Dendritic cell treated with granulocyte-macrophage colony-stimulating factor and Interleukin-4, amounts not matched to agents 40 ng/mL and 50 ng/mL, for 4 days (primary cell): ENCODE measurements around the gene UGGT2.
A peak's percentile ranks its signal among the peaks of the same experiment; 100 is the strongest.
"Not testable (repeated sequence)": the region's sequence is repeated elsewhere in the genome, so short reads cannot be mapped to it uniquely, and the experiment has no call there.

Experiments used
- H3K27ac Mint-ChIP-seq: one replicate; pipeline ENCODE4 v1.8.0; 2022; ENCODE audit warnings: mild to moderate bottlenecking, mixed read lengths
- H3K27me3 Mint-ChIP-seq: one replicate; pipeline ENCODE4 v1.8.0; 2022; ENCODE audit warnings: mild to moderate bottlenecking, mixed read lengths
- H3K36me3 Mint-ChIP-seq: one replicate; pipeline ENCODE4 v1.8.0; 2022; ENCODE audit warnings: low read depth, mixed read lengths
- H3K4me1 Mint-ChIP-seq: one replicate; pipeline ENCODE4 v1.8.0; 2022; ENCODE audit warnings: low read depth, mixed read lengths
- H3K4me3 Mint-ChIP-seq: one replicate; pipeline ENCODE4 v1.8.0; 2022; ENCODE audit warnings: mild to moderate bottlenecking, moderate library complexity, mixed read lengths
- H3K9me3 Mint-ChIP-seq: one replicate; pipeline ENCODE4 v1.8.0; 2022; ENCODE audit warnings: mixed read lengths
- intact Hi-C: fragments of 100-400 bp; cut with micrococcal nuclease; formaldehyde crosslinking; loops from one replicate; pipeline ENCODE4 v1.15.0; 2022

Gene UGGT2

DNA sequence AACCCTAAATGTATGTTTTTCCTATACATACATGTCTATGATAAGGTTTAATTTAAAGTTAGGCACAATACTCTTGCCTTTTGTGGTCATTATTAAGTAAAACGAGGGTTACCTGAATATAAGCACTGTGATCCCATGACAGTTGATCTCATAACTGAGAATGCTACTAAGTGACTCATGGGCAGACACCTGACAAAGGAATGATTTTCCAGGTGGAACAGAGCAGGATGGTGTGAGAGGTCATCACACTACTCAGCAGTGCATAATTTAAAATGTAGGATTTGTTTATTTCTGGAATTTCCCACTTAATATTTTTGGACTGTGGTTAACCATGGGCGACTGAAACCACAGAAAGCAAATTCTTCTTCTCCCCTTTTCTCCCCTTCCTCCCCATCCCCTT, 178.9 kb downstream of the UGGT2 start:
- Mint-ChIP-seq H3K27me3 (no peaks in the 10 kb centered on the region), H3K9me3 (no peaks in the 10 kb centered on the region), H3K4me3 (no peak overlapping the region), H3K27ac (no peak overlapping the region), H3K36me3 (peaks cover 29% of the 10 kb centered on the region), H3K4me1 (no peaks in the 10 kb centered on the region)
- intact Hi-C loops, result no loop called here

DNA sequence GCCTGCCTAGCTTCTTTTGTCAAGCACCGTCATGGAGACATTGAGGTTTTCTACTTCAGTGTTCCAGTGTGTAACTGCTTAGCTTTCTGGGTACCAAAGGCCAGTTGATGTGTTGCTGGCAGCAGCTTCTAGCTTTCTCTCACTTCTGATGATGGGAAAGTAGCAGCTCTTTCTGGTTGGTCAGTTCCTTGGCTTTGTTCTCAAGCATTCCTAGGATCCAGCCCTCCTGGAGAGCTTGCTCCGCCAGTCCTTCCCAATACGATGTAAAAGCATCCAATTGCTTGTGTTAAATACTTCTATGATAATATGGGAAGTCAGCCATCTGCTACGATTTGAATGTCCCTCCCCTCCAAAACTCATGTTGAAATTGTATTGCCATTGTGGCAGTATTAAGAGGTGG, 182.8 kb downstream of the UGGT2 start:
- Mint-ChIP-seq H3K9me3 (no peaks in the 10 kb centered on the region), H3K4me1 (no peaks in the 10 kb centered on the region), H3K27me3 (no peaks in the 10 kb centered on the region), H3K4me3 (no peak overlapping the region), H3K36me3 (peaks cover 21% of the 10 kb centered on the region), H3K27ac (no peak overlapping the region)
- intact Hi-C loops, result no loop called here

DNA sequence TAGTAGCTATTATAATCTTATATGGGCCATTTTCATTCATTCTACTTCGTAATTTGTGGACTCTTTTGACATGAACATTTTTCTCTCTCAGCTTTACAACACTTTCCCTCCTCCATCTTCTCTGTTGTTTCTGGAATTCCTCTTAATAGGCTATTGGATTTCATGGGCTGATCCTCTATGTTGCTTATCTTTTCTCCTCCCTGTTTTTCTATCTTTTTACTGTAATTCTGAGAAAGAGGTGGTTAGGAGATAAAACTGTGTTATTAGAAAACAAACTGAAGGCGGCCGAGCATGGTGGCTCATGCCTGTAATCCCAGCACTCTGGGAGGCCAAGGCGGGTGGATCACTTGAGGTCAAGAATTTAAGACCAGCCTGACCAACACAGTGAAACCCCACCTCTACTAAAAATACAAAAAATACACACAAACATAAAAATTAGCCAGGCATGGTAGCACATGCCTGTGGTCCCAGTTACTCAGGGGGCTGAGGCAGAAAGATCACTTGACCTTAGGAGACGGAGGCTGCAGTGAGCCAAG, 188.1 kb downstream of the UGGT2 start:
- no peak overlapping the region for H3K4me3 Mint-ChIP-seq
- no peaks in the 10 kb centered on the region for H3K4me1 Mint-ChIP-seq
- no peak overlapping the region for H3K27ac Mint-ChIP-seq
- H3K9me3 Mint-ChIP-seq, result no peaks in the 10 kb centered on the region
- intact Hi-C loops, result no loop called here
- peaks cover 34% of the 10 kb centered on the region for H3K36me3 Mint-ChIP-seq
- no peaks in the 10 kb centered on the region for H3K27me3 Mint-ChIP-seq

DNA sequence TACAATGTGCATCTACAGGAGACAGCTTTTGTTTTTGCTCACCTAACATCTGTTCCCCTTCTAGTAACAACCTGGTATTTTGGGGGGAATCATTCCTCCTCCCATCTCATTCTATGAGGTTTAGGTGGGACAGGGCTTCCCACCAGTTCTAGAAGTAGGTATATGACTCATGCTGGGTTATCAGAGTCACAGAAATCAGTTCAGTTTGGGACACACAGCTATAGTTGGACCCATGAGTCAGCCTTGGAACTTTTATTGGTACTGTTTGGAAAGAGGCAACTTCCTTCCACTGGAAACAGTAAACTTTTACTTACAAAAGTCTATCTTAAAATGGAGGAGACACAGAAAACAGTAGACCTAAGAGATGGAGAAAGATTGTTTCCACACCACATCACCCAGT, 190.8 kb downstream of the UGGT2 start:
- Mint-ChIP-seq H3K9me3 (no peaks in the 10 kb centered on the region), H3K4me3 (no peak overlapping the region), H3K27ac (no peak overlapping the region), H3K27me3 (no peaks in the 10 kb centered on the region), H3K36me3 (peaks cover 27% of the 10 kb centered on the region), H3K4me1 (peaks cover 11% of the 10 kb centered on the region)
- intact Hi-C loops, result no loop called here

DNA sequence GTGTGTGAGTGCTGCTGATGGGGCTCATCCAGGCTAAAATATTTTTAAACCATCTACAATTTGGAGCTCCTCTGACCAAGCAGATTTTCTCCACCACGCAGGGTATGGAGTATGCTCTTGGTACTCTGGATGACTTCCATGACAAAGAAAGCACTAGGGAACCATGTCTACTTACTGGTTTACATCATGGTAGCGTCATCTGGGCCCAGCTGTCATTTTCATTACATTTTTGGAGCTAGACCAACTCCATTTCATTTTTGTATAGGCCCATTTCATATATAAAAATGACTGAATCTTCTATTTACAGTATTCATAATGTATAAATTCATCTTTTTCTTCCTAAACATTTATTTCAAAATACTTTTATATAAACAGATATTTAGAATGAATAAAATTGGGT, 191.9 kb downstream of the UGGT2 start:
- peaks cover 27% of the 10 kb centered on the region for H3K36me3 Mint-ChIP-seq
- H3K4me1 Mint-ChIP-seq, result peaks cover 11% of the 10 kb centered on the region
- no peaks in the 10 kb centered on the region for H3K27me3 Mint-ChIP-seq
- H3K27ac Mint-ChIP-seq, result no peak overlapping the region
- no peak overlapping the region for H3K4me3 Mint-ChIP-seq
- no peaks in the 10 kb centered on the region for H3K9me3 Mint-ChIP-seq
- intact Hi-C loops, result no loop called here

DNA sequence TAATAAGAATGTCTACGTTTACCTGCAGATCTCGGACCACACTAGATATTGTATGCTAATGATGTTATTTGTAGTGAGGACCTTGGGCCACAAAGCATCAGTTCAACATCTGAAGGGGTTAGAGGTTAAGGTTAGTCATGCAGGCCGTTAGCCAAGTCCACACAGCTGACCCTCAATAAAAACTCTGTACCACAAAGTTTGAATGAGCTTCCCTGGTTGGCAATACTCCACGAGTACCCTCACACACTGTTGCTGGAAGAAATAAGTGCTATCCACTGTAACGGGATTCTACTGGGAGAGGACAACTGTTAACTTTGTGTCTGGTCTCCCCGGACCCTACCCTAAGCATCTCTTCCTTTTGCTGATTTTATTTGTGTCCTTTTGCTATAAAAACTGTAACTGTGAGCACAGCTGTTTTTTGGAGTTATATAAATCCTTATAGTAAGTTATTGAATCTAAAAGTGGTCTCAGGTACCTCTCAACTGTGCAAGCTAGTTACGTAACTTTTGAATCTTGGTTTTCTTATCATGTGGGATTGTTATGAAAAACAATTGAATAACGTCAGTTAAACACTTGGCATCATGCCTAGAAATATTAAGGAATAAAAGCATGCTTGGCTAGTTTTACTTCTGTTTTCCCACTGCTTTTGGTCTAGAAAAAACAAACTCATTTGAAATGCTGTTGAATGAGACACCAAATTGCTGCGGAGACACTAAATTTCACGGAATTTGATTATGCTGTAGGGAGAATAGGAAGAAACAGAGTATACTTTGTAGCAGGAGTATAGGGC, 194.7 kb downstream of the UGGT2 start:
- peak overlapping the region; percentile 55 for H3K27ac Mint-ChIP-seq
- H3K4me1 Mint-ChIP-seq, result peaks cover 11% of the 10 kb centered on the region
- intact Hi-C loops, result no loop called here
- peaks cover 16% of the 10 kb centered on the region for H3K36me3 Mint-ChIP-seq
- H3K27me3 Mint-ChIP-seq, result no peaks in the 10 kb centered on the region
- peak overlapping the region; percentile 46 for H3K4me3 Mint-ChIP-seq
- no peaks in the 10 kb centered on the region for H3K9me3 Mint-ChIP-seq

DNA sequence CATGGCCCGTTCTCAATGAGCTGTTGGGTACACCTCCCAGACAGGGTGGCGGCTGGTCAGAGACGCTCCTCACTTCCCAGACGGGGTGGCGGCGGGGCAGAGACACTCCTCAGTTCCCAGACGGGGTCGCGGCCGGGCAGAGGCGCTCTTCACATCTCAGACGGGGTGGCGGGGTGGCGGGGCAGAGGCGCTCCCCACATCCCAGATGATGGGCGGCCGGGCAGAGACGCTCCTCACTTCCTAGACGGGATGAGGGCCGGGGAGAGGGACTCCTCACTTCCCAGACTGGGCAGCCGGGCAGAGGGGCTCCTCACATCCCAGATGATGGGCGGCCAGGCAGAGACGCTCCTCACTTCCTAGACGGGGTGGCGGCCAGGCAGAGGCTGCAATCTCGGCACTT, 207.5 kb downstream of the UGGT2 start:
- H3K4me3 Mint-ChIP-seq, H3K27me3 Mint-ChIP-seq, intact Hi-C loops, H3K27ac Mint-ChIP-seq, H3K4me1 Mint-ChIP-seq: not testable (repeated sequence)
- Mint-ChIP-seq H3K36me3 (peaks cover 41% of the 10 kb centered on the region), H3K9me3 (peaks cover 47% of the 10 kb centered on the region)

DNA sequence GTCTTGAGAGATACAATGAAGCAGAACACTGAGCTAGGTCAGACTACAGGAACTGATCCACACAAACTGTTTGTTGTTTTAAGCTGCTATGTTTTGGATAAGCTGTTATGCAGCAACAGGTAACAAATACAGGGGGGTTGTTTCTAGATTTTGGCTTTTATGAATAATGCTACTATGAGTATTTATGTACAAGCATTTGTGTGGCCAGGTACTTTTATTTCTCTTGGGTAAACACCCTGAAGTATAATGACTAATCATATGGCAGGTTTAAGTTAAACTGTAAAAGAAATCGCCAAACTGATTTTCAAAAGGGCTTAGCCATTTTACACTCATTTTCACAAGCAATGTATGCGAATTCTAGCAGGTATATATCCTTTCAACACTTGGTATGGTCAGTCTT, 210.3 kb downstream of the UGGT2 start:
- Mint-ChIP-seq H3K27me3 (no peaks in the 10 kb centered on the region), H3K27ac (no peak overlapping the region), H3K4me1 (no peaks in the 10 kb centered on the region), H3K36me3 (peaks cover 19% of the 10 kb centered on the region), H3K4me3 (no peak overlapping the region), H3K9me3 (peaks cover 51% of the 10 kb centered on the region)
- intact Hi-C loops, result no loop called here

DNA sequence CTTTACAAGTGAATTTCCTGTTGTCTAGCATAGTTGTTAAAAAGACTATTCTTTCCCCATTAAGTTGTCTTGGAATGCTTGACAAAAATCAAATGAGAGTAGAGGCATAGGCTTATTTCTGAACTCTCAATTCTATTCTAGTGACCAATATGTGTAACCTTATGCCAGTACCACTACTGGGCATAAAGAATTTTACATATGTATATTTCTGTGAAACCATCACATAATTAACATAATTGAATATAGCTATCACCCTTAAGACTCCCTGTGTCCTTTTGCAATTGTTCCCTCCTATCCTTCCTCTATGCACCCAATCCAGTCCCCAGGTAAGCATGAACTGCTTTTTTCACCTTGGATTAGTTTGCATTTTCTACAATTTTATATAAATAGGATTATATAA, 211.3 kb downstream of the UGGT2 start:
- intact Hi-C loops, result no loop called here
- H3K9me3 Mint-ChIP-seq, result peaks cover 44% of the 10 kb centered on the region
- no peak overlapping the region for H3K4me3 Mint-ChIP-seq

DNA sequence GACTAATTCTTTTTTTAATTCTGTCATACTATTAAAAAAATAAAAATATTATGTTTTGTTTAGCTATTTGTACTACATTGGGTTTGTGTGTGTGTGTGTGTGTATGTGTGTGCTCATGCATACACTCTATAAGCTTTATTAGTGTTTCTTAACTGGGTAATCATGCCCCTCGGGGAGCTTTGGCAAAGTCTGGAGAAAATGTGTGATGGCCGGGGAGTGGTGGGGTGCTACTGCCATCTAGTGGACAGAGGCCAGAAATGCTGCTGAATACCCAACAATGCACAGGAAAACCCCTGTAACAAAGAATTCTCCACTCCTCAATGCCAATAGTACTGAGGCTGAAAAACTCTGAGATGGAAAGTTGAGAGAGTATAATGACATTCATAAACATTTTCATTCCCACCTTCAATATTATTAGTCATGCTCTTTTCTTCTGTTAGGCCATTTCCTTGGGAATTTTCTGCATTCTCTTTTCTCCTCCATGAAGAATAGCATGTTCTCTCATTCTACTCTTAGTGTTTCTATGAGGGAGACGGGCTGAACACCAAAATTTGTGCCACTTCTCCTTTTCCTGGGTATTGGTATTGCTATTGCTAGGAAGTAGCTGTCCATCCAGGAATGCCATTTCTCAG, 219.0 kb downstream of the UGGT2 start:
- H3K36me3 Mint-ChIP-seq, result peaks cover 5% of the 10 kb centered on the region
- H3K4me3 Mint-ChIP-seq, result no peak overlapping the region
- H3K27me3 Mint-ChIP-seq, result no peaks in the 10 kb centered on the region
- H3K9me3 Mint-ChIP-seq, result peaks cover 23% of the 10 kb centered on the region
- no peak overlapping the region for H3K27ac Mint-ChIP-seq
- intact Hi-C loops, result loop anchor here (1.0 to 10.0 kb wide), 5 partner anchors 173 to 649 kb away; no protein-coding TSS in a partner anchor
- H3K4me1 Mint-ChIP-seq, result no peaks in the 10 kb centered on the region

More for the DNA sequence above, 211.3 kb downstream of the UGGT2 start:
- peaks cover 15% of the 10 kb centered on the region for H3K36me3 Mint-ChIP-seq
- no peak overlapping the region for H3K27ac Mint-ChIP-seq
- H3K4me1 Mint-ChIP-seq, result no peaks in the 10 kb centered on the region
- no peaks in the 10 kb centered on the region for H3K27me3 Mint-ChIP-seq

DNA sequence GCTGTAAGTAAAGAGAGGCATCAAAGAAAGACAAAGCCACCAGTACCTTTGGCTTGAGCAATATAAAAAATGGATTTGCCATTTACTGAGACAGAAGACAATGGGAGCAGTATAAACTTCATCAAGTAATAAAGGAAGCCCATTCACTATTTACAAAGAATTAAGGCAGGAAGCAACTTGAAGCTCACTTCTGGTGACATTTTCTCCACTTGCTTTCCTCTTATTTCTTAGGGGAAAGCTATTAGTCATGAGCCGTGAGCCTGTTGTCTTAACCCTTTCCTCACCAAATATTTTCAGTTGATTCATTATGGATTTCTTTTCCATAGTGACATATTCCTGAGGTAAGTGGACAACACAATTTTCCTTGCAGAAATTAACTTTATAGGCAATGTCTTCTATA, 219.5 kb downstream of the UGGT2 start:
- no peaks in the 10 kb centered on the region for H3K27me3 Mint-ChIP-seq
- H3K9me3 Mint-ChIP-seq, result peaks cover 23% of the 10 kb centered on the region
- H3K4me3 Mint-ChIP-seq, result no peak overlapping the region
- H3K36me3 Mint-ChIP-seq, result peaks cover 10% of the 10 kb centered on the region
- H3K4me1 Mint-ChIP-seq, result no peaks in the 10 kb centered on the region
- no peak overlapping the region for H3K27ac Mint-ChIP-seq
- intact Hi-C loops, result loop anchor here (1.0 to 10.0 kb wide), 5 partner anchors 172 to 649 kb away; no protein-coding TSS in a partner anchor

DNA sequence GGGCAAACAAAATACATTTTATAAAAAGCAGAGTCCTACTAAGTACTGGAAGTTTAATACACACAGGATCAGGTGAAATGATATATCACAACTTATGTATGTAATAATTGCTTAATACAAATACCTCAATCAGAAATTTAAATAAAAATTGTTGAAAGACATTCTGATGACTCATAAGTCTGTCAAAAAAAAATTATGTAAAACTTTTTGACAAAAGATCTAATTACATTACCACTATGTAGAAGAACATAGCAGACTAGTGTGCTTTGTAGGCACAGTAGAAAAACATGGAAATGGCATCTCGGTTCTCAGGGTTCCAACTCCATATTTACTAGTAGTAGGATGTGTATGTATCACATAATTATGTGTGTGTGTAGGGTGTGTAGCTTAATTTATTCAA, 220.1 kb downstream of the UGGT2 start:
- intact Hi-C loops, result loop anchor here (10.0 kb wide), 3 partner anchors 338 to 648 kb away; no protein-coding TSS in a partner anchor
- Mint-ChIP-seq H3K4me3 (no peak overlapping the region), H3K4me1 (no peaks in the 10 kb centered on the region), H3K27ac (no peak overlapping the region), H3K9me3 (peaks cover 23% of the 10 kb centered on the region), H3K27me3 (no peaks in the 10 kb centered on the region), H3K36me3 (peaks cover 16% of the 10 kb centered on the region)

DNA sequence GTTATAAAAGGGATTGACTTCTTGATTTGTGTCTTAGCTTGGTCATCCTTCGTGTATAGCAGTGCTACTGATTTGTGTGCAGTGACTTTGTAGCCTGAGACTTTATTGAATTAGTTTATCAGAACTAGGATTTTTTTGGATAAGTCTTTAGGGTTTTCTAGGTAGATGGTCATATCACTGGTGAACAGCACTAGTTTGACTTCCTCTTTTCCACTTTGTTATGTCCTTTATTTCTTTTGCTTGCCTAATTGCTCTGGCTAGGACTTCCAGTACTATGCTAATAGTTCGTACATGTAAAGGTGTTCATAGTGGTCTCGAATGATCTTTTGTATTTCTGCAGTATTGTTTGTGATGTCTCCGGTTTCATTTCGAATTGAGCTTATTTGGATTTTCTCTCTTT, 230.9 kb downstream of the UGGT2 start:
- intact Hi-C loops, result no loop called here
- H3K4me3 Mint-ChIP-seq, result no peak overlapping the region
- H3K9me3 Mint-ChIP-seq, result peaks cover 22% of the 10 kb centered on the region
- peaks cover 27% of the 10 kb centered on the region for H3K36me3 Mint-ChIP-seq
- no peaks in the 10 kb centered on the region for H3K27me3 Mint-ChIP-seq
- H3K27ac Mint-ChIP-seq, result no peak overlapping the region
- H3K4me1 Mint-ChIP-seq, result no peaks in the 10 kb centered on the region

DNA sequence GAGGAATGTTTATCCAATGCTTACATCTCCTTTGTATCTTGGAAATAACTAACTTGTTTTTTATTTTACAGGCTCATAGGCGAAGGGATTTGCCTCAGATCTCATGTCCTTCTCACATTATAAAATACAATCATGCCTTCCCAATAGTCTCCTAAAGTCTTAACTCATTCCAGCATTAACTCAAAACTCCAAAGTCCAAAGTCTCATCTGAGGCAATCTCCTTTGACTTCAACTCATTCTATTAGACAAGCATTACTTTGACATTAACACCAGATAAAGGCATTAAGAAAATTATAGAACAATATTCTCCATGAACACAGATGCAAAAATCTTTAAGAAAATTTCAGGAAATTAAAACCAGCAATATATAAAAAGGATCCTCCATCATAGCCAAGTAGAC, 238.7 kb downstream of the UGGT2 start:
- Mint-ChIP-seq H3K27me3 (no peaks in the 10 kb centered on the region), H3K9me3 (peaks cover 26% of the 10 kb centered on the region), H3K4me1 (no peaks in the 10 kb centered on the region), H3K36me3 (peaks cover 15% of the 10 kb centered on the region), H3K4me3 (no peak overlapping the region), H3K27ac (no peak overlapping the region)
- intact Hi-C loops, result no loop called here
